Transverse colon (tissue), 4 donors: Measurements from ENCODE around the gene LMOD3. TPM values are rescaled to one million over a fixed set of nuclear protein-coding genes. Genes with fewer than 3 reads are reported as not detected.

Experiments
- DNase-seq: peaks from one replicate; pipeline ENCODE4 v3.0.0-alpha.2; 2019
- H3K27ac ChIP-seq, 4 donors: fragments of 200-600 bp; sonication (generic); 2 replicates each; pipeline ENCODE4 v1.5.1; 2016 to 2018; ENCODE audit warnings: inconsistent platforms in 4 of 4
- H3K27me3 ChIP-seq: fragments of 200-600 bp; sonication (generic); 2 replicates; pipeline ENCODE4 v1.5.1; 2017; ENCODE audit warnings: inconsistent platforms
- H3K36me3 ChIP-seq, 4 donors: fragments of 200-600 bp; sonication (generic); 2 replicates each; pipeline ENCODE4 v1.5.1; 2017 to 2019; ENCODE audit warnings: inconsistent platforms in 4 of 4
- H3K4me1 ChIP-seq, 4 donors: fragments of 200-600 bp; sonication (generic); 2 replicates each; pipeline ENCODE4 v1.5.1; 2017 to 2020; ENCODE audit warnings: inconsistent platforms in 4 of 4
- H3K4me3 ChIP-seq, 4 donors: fragments of 200-600 bp; sonication (generic); 1 replicate in 1 of 4; 2 replicates in 3 of 4; pipeline versions ENCODE4 v1.5.1 to v1.6.1; 2017 to 2019; ENCODE audit warnings: inconsistent platforms in 4 of 4
- H3K9me3 ChIP-seq, 2 donors: fragments of 200-600 bp; sonication (generic); 2 replicates each; pipeline ENCODE4 v1.5.1; 2017 to 2019; ENCODE audit warnings: inconsistent platforms in 2 of 2
- CTCF ChIP-seq, 5 experiments: fragments of 200-600 bp in 3 of 5; fragments of 450-650 bp in 2 of 5; sonication (generic) in 3 of 5; IDR thresholded peaks; 1 replicate in 2 of 5; 2 replicates in 3 of 5; pipeline ENCODE4 v1.5.1; 2016 to 2017; ENCODE audit warnings: antibody characterized with exemption in 5 of 5, inconsistent platforms in 3 of 5, mild to moderate bottlenecking in 2 of 5, moderate library complexity in 1 of 5
- EP300 ChIP-seq: sonication (generic); formaldehyde crosslinking; IDR thresholded peaks from one replicate; pipeline ENCODE4 v1.6.1; 2017; ENCODE audit warnings: antibody characterized with exemption, low read depth
- POLR2A ChIP-seq: fragments of 450-650 bp; IDR thresholded peaks from one replicate; pipeline ENCODE4 v1.6.1; 2016; ENCODE audit warnings: antibody characterized with exemption, mild to moderate bottlenecking, moderate library complexity
- POLR2AphosphoS5 ChIP-seq, 3 donors: sonication (generic); formaldehyde crosslinking; IDR thresholded peaks; one replicate each; pipeline ENCODE4 v1.6.1; 2016; ENCODE audit warnings: antibody characterized with exemption in 3 of 3
- WGBS, 2 donors: methylation state at CpG; one replicate each; pipeline ENCODE4 v1.1.5; 2018; ENCODE audit warnings: low coverage in 1 of 2; 5-methylcytosine and 5-hydroxymethylcytosine counted together
- in situ Hi-C, 4 donors: fragments of 200-750 bp; cut with MboI; loops; one replicate each; pipeline versions ENCODE4 v1.15.0 to v1.15.1; 2017; ENCODE audit warnings: low sequenced_read_pairs in 3 of 4, low pct_ligation_motif_present in 1 of 4, low pct_unique_long_range_greater_than_20kb in 1 of 4
- intact Hi-C: fragments of 100-400 bp; cut with DNase I; formaldehyde crosslinking; loops from one replicate; pipeline ENCODE4 v1.15.1; 2023; ENCODE audit warnings: low total_unique reads
- total RNA-seq, 4 donors: library from RNA; depleted of rRNA; stranded (reverse); fragments of >200 nt; gene quantifications; one replicate each; pipeline ENCODE4 v1.1.0, GENCODE V29; 2016

The LMOD3 gene
- total RNA-seq, 4 donors from 2014 or later, result 0.27 TPM; not detected in 3

GRCh38 chr3:69149586-69149985 is 27.2 kb upstream of the LMOD3 start:
- intact Hi-C loops (no loop called here), in situ Hi-C loops (loop anchor here in 1 of 4 donors (25.0 kb wide), 1 partner anchor 788 kb away; no protein-coding TSS in a partner anchor)
- Histone ChIP-seq H3K36me3 (no peaks in the 10 kb centered on the region), H3K4me3 (no peak overlapping the region), H3K27ac (no peak overlapping the region), H3K9me3 (no peaks in the 10 kb centered on the region), H3K4me1 (no peaks in the 10 kb centered on the region), H3K27me3 (no peaks in the 10 kb centered on the region)
- no peak for DNase-seq
- TF ChIP-seq EP300 (no peak), POLR2AphosphoS5 (IDR thresholded peaks at IDR 0.05) (no peak), POLR2A (no peak), CTCF (IDR thresholded peaks at IDR 0.05) (no peak)
- WGBS, 2 donors, result 89 to 93% methylated on average over 3 of the region's 3 CpGs

GRCh38 chr3:69145688-69146087 is 23.3 kb upstream of the LMOD3 start:
- TF ChIP-seq CTCF (IDR thresholded peaks at IDR 0.05), result no peak
- no peak for TF ChIP-seq EP300
- no peak for TF ChIP-seq POLR2AphosphoS5 (IDR thresholded peaks at IDR 0.05)
- no peak for TF ChIP-seq POLR2A
- no peak overlapping the region for H3K27ac ChIP-seq
- in situ Hi-C loops, result loop anchor here in 1 of 4 donors (25.0 kb wide), 1 partner anchor 792 kb away; no protein-coding TSS in a partner anchor
- H3K4me3 ChIP-seq, result no peak overlapping the region
- intact Hi-C loops, result no loop called here
- DNase-seq, result no peak
- peaks cover 0 to 5% (median 0%) of the 10 kb centered on the region in 4 donors for H3K4me1 ChIP-seq
- H3K27me3 ChIP-seq, result no peaks in the 10 kb centered on the region
- no peaks in the 10 kb centered on the region for H3K36me3 ChIP-seq
- no peaks in the 10 kb centered on the region for H3K9me3 ChIP-seq

- in situ Hi-C loops (loop anchor here in 1 of 4 donors (25.0 kb wide), 1 partner anchor 793 kb away; no protein-coding TSS in a partner anchor), intact Hi-C loops (no loop called here)
- WGBS, 2 donors, result 67 to 84% methylated on average over 1 to 3 of the region's 3 CpGs
- H3K4me1 ChIP-seq, result peaks cover 0 to 5% (median 0%) of the 10 kb centered on the region in 4 donors
- H3K27ac ChIP-seq, result no peak overlapping the region
- no peaks in the 10 kb centered on the region for H3K27me3 ChIP-seq
- no peaks in the 10 kb centered on the region for H3K36me3 ChIP-seq
- no peak for DNase-seq
- no peaks in the 10 kb centered on the region for H3K9me3 ChIP-seq
- no peak for TF ChIP-seq EP300
- no peak for TF ChIP-seq POLR2AphosphoS5 (IDR thresholded peaks at IDR 0.05)
- TF ChIP-seq CTCF (IDR thresholded peaks at IDR 0.05), result no peak
- no peak for TF ChIP-seq POLR2A
- H3K4me3 ChIP-seq, result no peak overlapping the region
Measured at GRCh38 chr3:69144631-69145245, 22.3 kb upstream of the LMOD3 start.

- Histone ChIP-seq H3K36me3 (no peaks in the 10 kb centered on the region), H3K27ac (no peak overlapping the region), H3K27me3 (no peaks in the 10 kb centered on the region), H3K9me3 (no peaks in the 10 kb centered on the region), H3K4me1 (peaks cover 0 to 5% (median 0%) of the 10 kb centered on the region in 4 donors), H3K4me3 (no peak overlapping the region)
- in situ Hi-C loops (loop anchor here in 1 of 4 donors (25.0 kb wide), 1 partner anchor 794 kb away; no protein-coding TSS in a partner anchor), intact Hi-C loops (no loop called here)
- WGBS, 2 donors, result 89% methylated on average over 3 of the region's 3 CpGs
- DNase-seq, result no peak
- TF ChIP-seq POLR2AphosphoS5 (IDR thresholded peaks at IDR 0.05) (no peak), POLR2A (no peak), EP300 (no peak), CTCF (IDR thresholded peaks at IDR 0.05) (no peak)
Measured at GRCh38 chr3:69143612-69144011, 21.2 kb upstream of the LMOD3 start.
